LHCN-M2 (cell line): ENCODE measurements around the gene CNTN4. TPM values are rescaled to one million over a fixed set of nuclear protein-coding genes. Genes with fewer than 3 reads are reported as not detected.

ENCODE experiments used
- DNase-seq: peaks from one replicate; pipeline ENCODE4 v3.0.0-alpha.2; 2012; ENCODE audit warnings: low read depth
- total RNA-seq: library from RNA; depleted of rRNA; stranded (reverse); fragments of >200 nt; gene quantifications from 2 replicates; pipeline ENCODE4 v1.2.3, GENCODE V29; 2014

Gene CNTN4
- total RNA-seq, 1 experiment from 2014 or later = not detected

DNA sequence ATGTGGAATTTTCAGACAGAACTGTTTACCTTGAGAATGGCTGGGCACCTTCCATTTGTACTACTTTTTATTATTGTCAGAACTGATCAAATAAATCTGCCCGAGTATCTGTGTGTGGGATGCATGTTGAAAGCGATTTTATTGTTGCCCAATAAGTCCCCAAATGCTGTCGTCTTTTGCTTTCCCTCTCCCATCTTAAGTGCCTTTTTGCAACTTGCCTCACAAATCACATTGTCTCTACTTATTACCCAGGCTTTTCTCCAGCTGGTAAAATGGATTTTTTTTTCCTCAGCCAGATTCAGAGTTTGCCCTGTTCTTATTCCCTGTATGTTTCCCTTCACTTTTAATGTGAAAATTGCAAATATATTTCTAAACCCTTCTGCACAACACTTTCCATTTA, 163.1 kb downstream of the CNTN4 start:
- no peak for DNase-seq

DNA sequence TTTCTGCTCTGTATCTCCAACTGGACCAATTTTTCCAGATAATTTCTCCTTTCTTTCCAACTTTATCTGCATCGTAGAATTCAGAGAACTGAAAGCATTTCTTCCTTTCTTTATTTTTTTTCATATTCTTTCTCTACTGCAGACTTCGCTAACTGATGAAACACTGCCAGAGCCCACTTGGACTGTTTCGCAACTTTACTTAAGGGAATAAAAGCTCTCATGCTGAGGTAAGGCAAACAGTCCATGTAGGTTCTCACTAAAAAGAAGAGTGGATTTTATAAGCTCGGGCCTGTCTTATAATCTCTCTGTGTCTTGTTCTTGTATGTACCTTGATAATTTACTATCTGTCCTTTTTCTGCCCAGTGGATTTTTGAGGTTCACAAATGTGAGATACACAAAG, 163.5 kb downstream of the CNTN4 start:
- no peak for DNase-seq

DNA sequence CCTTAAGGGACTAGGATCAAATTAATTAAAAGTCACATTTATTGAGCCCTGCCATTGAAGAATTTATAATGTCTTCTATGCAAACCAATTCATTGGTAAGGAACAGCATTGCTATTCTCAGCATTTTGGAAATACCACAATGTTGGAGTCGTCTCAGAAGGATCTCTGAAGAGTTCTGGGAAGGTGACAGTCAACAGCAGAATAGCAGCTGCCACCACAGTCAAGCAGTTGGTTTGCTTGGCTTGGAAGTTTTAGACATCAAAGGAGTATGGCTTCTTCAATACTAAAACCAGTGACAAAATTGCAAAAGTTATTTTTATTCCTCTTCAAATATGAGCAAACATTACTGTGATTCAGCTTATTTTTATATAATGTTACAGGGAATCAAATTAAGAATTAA, 167.9 kb downstream of the CNTN4 start:
- DNase-seq = no peak

DNA sequence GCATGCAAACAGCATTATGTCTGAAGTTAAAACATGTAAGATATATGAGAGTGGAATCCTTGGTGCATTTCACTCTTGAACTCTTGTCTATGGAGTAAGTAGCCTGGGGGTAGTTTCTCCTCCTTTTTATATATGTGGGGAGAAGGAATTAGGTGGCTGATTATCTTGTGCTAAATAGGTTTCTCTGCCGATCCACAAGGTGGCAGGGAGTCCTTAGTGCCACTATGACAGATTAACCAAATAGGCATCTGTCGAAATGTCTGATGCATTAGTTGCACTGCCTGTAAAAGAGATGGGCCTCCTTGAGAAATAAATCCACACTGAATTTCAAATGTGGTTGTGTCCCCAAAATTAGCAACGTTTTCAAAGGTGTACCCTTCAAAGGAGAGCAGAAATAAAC, 170.1 kb downstream of the CNTN4 start:
- no peak for DNase-seq

DNA sequence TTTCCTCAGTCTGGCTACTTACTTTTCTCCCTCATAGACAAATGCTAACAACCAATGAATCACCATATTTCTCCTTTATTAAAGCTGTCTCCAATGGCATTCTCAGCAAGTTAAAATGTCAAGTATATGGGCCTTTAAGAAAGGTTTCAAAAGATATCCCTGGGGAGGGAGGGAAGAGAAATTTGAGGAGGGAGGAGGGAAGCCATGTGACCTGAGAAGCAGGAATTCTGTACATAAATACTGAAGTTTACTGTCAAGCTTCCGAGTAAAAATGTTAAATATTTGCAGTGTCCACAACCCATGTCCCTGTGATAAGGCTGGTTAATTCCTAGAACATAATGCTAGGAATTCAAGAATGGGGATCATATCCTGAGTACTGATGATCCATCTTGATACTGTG, 175.9 kb downstream of the CNTN4 start:
- no peak for DNase-seq

DNA sequence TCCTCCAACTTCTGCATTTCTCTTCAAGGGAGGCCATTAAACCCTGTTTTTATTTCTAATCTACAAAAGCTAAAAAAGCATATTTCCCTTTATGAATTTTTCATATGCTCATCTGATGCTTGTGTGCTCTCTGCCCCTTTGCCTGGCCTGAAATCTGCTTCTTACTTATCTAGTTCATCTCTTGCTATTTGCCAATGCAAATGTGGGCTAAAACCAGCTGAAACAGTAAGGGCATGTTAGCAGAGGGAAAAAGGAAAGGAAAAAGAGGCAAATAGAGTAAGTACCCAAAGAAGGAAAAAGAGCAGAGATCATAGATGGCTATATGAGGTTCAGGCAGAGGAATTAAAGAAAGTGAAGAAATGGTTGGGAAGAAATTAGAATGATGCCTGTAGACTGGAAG, 185.2 kb downstream of the CNTN4 start:
- no peak for DNase-seq

DNA sequence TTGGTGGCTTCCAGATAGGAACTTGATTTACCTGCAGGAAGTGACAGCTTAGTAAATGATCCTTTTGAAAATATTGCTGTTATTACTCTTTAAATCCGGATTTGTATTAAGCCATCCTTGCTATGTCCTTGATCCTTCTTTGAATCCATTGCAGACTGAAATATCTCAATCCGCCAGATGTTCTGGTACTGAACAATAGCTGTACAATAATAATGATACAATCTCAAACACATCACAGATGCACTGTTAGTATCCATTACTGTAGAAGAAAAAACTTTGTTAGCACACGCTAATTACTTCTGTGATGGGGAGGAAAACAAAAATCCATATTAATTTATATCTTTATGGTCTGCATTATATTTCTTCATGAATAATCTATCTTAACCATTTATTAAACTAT, 202.3 kb downstream of the CNTN4 start:
- DNase-seq = no peak

DNA sequence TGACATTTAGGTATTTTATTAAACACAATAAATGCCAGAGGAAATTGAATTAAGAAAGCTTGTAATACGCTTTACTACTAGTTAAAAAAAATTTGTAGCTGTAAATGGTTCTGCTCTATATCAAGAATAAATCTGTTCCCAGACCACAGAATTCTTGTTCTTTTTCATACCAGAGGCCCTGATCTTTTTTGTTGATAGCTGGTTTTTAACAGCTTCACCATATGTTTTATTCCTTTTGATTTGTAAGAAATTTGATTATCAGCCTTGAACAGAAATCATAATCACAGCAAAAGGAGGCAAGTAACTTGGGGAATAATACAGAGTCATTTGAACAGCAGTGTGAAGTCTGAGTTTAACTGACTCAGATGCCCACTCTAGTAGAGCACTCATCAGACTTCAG, 202.7 kb downstream of the CNTN4 start:
- DNase-seq = no peak

DNA sequence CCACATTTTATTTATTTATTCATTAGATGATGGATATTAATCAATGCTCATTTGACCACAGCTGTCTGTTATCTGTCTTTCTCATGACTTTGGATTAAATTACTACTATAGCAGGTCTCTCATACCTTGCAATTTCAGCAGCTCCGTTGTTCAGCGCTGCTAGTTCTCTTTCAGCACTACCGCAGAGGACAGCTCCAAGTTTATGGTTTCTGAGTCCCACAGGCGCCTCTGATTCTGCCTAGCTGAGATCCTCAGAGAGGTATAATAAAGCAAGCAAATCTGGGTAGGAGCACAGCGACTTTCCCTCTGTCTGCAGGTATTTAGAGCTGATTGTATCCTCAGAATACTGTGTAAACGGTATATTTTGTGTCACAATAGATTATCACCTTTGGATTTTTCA, 204.9 kb downstream of the CNTN4 start:
- DNase-seq = no peak

DNA sequence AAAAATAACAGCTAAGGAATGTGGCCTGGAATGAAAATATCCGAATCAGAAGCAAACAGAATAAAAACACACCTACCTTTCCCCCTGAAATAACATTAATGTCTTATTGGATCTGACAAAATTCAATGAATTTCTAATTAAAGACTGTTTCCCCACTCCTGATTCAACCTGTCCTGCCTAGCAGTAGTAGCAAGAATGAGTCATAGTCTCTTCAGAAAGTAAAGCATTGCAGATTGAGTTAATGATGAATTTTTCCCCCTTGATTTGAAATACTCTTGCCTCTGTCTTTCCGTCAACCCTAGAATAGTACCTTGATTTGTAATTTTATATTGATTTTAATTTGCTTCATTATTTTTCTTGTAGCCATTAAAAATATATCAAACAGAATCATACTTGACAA, 212.4 kb downstream of the CNTN4 start:
- DNase-seq = no peak

DNA sequence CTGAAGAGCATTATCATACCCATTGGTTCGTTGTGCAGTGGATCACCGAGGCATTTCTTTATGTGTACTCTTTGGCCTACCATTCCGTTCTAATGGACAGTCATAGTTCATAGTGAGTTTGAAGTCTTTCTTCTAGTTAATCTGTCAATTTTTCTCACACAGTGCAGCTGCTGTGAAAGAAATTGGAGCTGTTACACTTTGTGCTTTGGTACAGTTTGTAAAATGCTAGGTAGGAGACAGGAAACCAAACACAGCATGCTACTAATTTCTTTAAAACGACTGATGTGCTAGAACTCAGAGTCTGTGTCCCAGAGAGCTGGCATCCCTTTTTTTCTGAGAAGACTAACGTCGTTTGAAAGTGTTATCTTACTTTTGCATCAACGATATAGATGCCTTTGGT, 218.9 kb downstream of the CNTN4 start:
- no peak for DNase-seq

DNA sequence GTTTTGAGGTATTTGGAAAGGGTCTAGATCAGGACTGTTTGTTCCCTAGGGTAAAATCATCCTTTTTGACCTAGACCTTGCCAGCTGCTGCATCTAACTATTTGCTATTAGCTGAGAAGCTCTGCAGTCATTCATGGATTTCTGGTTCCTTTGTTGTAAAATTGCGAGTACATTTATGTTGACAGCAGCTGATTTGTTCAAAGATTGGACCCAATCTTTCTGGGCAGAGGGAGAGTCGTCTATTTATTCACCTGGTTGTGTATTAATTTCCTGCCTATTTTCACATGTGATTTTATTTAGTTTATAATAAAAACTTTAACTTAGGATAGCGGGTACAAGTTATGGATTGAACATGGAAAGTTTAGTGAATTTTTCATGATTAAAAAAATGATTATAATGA, 236.3 kb downstream of the CNTN4 start:
- no peak for DNase-seq

DNA sequence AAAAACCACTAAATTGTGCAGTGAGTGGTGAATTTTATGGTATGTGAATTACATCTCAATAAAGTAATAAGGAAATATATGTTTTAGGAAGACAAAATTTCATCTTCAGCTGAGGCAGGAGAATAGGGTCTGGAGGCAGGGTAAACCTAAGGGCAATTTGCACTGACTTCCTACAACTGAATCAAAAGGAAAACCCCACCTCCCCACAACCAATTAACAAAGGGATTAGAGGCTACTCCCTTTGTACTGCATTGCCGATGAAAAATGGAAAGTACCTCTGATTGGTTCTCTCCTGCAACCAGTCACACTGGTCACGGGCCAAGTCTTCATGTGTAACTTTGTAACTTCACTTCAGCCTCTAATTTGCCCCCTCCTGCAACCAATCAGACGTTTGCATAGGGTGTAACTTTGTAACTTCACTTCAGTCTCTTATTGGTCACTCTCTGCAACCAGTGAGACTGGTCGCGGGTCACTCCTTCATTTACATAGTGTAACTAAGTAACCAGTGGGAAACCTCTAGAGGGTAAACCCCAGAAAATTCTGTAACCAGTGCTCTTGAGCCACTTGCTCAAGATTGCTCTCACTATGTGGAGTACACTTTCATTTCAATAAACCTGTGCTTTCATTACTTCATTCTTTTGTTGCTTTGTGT, 244.5 kb downstream of the CNTN4 start:
- no peak for DNase-seq

DNA sequence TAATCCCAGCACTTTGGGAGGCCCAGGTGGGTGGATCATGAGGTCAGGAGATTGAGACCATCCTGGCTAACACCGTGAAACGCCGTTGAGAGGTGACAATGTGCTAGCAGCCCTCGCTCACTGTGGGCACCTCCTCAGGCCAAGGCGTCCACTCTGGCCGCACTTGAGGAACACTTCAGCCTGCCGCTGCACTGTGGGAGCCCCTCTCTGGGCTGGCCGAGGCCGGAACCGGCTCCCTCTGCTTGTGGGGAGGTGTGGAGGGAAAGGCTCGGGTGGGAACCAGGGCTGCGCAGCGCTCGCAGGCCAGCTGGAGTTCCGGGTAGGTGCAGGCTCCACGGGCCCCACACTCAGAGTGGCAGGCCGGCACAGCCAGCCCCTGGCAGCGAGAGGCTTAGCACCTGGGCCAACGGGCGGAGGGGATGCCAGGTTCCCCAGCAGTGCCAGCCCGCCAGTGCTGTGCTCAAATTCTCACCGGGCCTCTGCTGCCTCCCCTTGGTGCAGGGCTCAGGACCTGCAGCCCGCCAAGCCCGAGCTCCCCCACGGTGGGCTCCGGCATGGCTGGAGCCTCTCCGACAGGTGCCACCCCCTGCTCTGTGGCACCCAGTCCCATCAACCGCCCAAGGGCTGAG, 253.6 kb downstream of the CNTN4 start:
- no peak for DNase-seq

DNA sequence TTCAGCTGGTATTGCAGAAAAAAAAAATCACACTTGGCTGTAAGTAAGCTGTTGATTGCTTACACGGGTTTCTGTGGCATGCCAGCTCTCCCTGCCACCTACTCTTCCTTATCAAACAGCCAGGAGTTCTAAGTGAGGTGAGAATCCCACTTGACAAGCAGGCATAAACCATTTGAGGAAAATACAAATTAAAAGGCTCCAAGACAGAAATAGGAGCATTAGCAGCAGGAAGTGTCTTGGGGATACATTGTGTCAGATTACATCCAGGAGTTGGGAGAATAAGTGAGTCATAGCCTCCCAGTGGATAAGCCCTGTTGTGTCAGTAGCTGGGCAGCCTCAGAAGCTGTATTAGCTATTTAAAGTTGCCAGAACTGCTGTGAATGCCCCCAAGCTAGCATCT, 256.0 kb downstream of the CNTN4 start:
- DNase-seq = peak; percentile 0

DNA sequence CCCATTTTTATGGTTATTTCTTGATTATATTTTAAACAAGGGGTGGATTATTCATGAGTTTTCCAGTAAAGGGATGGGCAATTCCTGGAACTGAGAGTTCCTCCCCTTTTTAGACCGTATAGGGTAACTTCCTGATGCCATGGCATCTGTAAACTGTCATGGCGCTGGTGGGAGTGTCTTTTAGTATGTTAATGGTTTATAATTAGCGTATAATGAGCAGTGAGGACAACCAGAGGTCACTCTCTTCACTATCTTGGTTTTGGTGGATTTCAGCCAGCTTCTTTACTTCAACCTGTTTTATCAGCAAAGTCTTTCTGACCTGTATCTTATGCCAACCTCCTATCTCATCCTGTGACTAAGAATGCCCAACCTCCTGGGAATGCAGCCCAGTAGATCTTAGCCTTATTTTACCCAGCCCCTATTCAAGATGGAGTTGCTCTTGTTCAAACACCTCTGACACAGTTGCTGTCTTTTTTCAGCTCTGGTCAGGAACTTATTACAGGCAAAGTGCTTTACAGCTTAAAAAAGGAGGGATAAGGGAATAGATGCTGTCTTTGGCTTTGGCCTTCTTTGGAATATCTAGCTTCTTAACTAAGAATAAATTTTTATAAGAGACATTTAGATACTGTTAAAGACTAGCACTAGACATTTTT, 257.8 kb downstream of the CNTN4 start:
- DNase-seq = no peak

DNA sequence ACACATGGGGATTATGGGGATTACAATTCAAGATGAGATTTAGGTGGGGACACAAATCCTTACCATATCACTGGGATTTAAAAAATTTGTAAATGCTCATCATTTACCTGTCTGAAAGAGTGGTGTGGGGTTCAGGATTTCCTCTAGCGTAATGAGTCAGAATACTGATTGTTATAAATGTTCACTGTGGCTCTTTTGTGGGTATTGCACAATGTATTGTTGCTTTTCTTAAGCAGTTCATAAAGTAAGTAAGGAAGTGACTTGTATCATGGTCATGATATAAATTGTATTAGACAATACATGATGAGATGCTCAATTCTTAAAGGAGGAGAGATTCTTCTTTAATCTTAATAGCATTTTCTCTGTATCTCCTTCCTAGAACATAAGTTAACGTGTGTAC, 262.1 kb downstream of the CNTN4 start:
- DNase-seq = no peak

DNA sequence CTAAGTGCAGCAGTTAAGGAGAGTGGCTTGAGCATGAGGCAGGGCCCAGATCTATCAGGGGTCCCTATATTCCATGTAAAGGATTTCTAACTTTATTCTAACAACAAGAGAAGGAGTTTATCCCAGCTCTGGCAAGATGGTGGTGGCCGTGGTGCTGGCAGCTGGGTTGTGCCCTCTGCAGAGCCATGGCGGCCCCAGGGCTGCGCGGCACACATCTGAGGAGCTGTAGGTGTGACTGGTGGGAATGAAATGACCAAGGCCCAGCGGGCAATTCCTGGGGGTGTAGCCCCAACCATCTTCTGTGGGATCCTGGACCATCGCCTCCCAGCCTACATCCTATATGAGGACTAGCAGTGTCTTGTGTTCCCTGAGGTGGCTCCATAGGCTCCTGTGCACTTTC, 263.5 kb downstream of the CNTN4 start:
- no peak for DNase-seq

DNA sequence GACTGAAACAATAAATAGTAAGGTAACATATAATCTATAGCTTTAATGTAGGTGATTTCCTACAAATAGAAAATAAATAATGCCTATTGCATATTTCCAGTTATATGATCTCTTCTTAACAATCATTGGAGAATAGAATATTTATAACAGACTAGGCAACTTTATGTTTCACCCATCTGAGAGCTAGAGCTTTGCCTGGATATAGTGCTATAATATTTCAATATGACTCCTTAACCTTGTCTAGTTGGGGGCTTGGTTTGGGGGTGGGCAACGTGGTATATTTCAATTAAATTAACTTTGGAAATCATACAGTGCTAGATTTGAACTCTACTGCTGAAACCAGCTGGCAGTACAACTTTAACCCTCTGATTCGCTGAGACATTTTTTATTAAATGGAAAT, 265.2 kb downstream of the CNTN4 start:
- DNase-seq = no peak

DNA sequence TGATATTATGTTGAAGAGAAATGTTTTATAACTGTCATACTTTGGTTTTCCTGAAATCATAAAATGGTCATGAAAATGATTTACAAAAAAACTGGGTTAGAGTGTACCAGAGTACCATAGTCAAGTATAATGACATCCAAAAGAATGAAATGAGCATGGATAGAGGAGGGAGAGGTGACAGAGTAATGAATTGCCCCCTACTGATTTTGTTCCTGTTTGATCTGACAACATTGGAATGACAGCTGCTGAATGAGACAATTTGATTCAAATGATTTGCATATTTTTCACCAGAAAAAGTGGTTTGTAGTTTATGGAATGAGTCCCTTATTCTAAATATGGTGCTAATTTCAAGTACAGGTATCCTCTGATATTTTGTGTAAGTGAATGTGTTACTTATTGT, 271.7 kb downstream of the CNTN4 start:
- no peak for DNase-seq

DNA sequence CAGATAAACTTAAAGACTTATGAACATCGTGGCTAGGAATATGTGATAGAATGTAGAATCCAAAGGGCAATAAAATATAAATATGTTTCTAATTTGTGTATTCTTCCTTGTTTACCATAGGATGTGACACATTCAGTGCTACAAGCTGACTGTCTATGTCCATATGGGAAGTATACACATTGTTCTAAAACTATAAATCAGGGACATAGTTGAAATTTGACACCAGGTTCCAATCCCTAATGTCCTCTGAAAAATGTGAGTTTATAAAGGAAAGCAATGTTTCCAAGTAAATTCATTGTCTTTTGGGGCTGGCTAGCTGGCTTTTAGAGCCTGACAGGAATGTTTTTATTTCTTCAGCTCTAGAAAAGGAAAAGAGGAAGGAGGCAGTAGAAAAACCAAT, 273.6 kb downstream of the CNTN4 start:
- DNase-seq = no peak

DNA sequence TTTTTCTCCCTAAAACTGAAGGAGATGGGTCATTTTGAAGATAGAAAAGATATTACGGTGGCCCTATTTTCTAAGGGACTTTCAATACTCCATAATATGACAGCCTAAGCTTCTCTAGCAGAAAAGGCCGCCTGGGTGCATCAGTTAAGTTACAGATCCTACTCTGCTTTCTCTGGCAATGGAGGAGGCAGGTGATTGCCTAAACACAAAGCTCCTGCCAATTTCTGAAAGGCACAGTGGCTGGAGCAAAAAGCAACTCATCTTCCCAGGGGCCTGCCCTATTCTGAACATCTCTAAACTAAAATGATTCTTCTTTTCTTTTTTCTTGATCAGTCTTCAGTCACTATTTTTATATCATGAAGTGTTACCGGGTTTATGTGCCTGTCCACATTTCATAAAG, 276.7 kb downstream of the CNTN4 start:
- DNase-seq = no peak

DNA sequence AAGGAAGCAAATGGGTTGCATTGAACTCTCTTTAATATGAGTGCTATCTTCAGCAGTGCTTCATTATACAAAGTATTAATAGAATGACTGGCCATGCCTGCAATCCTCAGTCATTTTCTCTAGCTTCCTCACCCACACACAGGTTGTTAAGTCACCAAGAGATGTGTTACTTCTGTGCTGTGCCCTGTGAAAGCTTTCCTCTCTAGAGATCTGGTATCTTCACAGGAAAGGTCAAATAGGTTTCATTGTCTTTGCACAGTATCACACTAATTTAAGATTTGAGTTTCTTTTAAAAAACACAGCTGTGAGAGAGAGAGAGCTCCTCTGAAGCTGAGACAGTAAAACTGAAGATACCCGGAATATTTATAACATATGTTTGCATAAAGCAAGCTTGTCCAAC, 278.6 kb downstream of the CNTN4 start:
- no peak for DNase-seq
